Spleen (tissue), 11 donors: Measurements from ENCODE around the gene CIITA. TPM values are rescaled to one million over a fixed set of nuclear protein-coding genes. Genes with fewer than 3 reads are reported as not detected.

ENCODE experiments used
- DNase-seq: peaks from one replicate; pipeline ENCODE4 v3.0.0-alpha.2; 2020
- H3K27ac ChIP-seq, 8 donors: fragments of 200-600 bp; sonication (generic) in 7 of 8; 1 replicate in 4 of 8; 2 replicates in 4 of 8; pipeline versions ENCODE4 v1.5.0 to v1.8.0; 2016 to 2021; ENCODE audit warnings: inconsistent platforms in 4 of 8, mild to moderate bottlenecking in 4 of 8, moderate library complexity in 1 of 8
- H3K27me3 ChIP-seq, 7 donors: fragments of 200-600 bp; sonication (generic) in 6 of 7; replicated peaks in 1 of 7; 1 replicate in 4 of 7; 2 replicates in 3 of 7; pipeline versions ENCODE4 v1.5.0 to v1.8.0; 2016 to 2021; ENCODE audit warnings: inconsistent platforms in 3 of 7, mild to moderate bottlenecking in 1 of 7
- H3K36me3 ChIP-seq, 6 donors: fragments of 200-600 bp; sonication (generic) in 5 of 6; 1 replicate in 4 of 6; 2 replicates in 2 of 6; pipeline versions ENCODE4 v1.5.0 to v1.8.0; 2016 to 2021; ENCODE audit warnings: inconsistent platforms in 2 of 6
- H3K4me1 ChIP-seq, 6 donors: fragments of 200-600 bp; sonication (generic) in 5 of 6; 1 replicate in 3 of 6; 2 replicates in 3 of 6; pipeline versions ENCODE4 v1.5.0 to v1.8.0; 2016 to 2021; ENCODE audit warnings: inconsistent platforms in 3 of 6
- H3K4me3 ChIP-seq, 8 donors: fragments of 200-600 bp; sonication (generic) in 7 of 8; 1 replicate in 4 of 8; 2 replicates in 4 of 8; pipeline versions ENCODE4 v1.5.0 to v1.8.0; 2016 to 2021; ENCODE audit warnings: inconsistent platforms in 4 of 8, mild to moderate bottlenecking in 4 of 8, moderate library complexity in 2 of 8
- H3K9me3 ChIP-seq, 8 donors: fragments of 200-600 bp; sonication (generic) in 7 of 8; 1 replicate in 4 of 8; 2 replicates in 4 of 8; pipeline versions ENCODE4 v1.5.0 to v1.8.0; 2016 to 2021; ENCODE audit warnings: inconsistent platforms in 4 of 8
- CTCF ChIP-seq, 11 experiments: fragments of 200-600 bp in 7 of 11; fragments of 450-650 bp in 4 of 11; sonication (generic) in 4 of 11; IDR thresholded peaks in 8 of 11; conservative IDR thresholded peaks in 3 of 11; 1 replicate in 7 of 11; 2 replicates in 4 of 11; pipeline versions ENCODE4 v1.4.0 to v1.8.0; 2016 to 2021; ENCODE audit warnings: antibody characterized with exemption in 11 of 11, inconsistent platforms in 4 of 11, mild to moderate bottlenecking in 1 of 11
- POLR2A ChIP-seq, 3 donors: fragments of 450-650 bp; IDR thresholded peaks; one replicate each; pipeline ENCODE4 v1.5.1; 2017; ENCODE audit warnings: antibody characterized with exemption in 3 of 3, mild to moderate bottlenecking in 1 of 3
- POLR2AphosphoS5 ChIP-seq, 3 donors: sonication (generic); formaldehyde crosslinking; IDR thresholded peaks; one replicate each; pipeline ENCODE4 v1.5.1; 2017; ENCODE audit warnings: antibody characterized with exemption in 3 of 3
- WGBS, 5 donors: extraction: QIAGEN DNeasy Blood & Tissue Kit in 3 of 5; methylation state at CpG; one replicate each; pipeline versions ENCODE4 v1.1.5 to v1.1.7; 2013 to 2018; 5-methylcytosine and 5-hydroxymethylcytosine counted together
- intact Hi-C: fragments of 100-400 bp; cut with DNase I; formaldehyde crosslinking; loops from one replicate; pipeline ENCODE4 v1.15.0; 2023; ENCODE audit warnings: low total_unique reads
- polyA plus RNA-seq, 3 donors: library from polyadenylated mRNA; stranded (reverse); fragments of 200-250 nt; gene quantifications; one replicate each; pipeline ENCODE4 v1.2.1, GENCODE V29; 2013
- total RNA-seq, 7 donors: library from RNA; depleted of rRNA in 3 of 7; stranded (reverse); fragments of >200 nt in 3 of 7; fragmentation: NEBNext Ultra II Directional in 4 of 7; extraction: Animal tissue kit (Norgen Biotek cat#: 25700) in 4 of 7; gene quantifications; one replicate each; pipeline versions ENCODE4 v1.1.0 to v1.2.1, GENCODE V29; 2016 to 2021
- donor health status: healthy with polysubstance abuse.
- donor health status: DM: no; HTN: no; CAD: no; lungs with moderate emphysema.
- donor health status: DM: no; HTN: no; CAD: no.
- donor health status: Bipolar disorder and iron deficiency.
- donor health status: healthy.
- donor health status: DM: no; HTN: no; CAD: no.
- donor health status: DM: yes; HTN: yes; CAD: no.

Gene CIITA
- total and polyA plus RNA-seq, 10 donors, result 67.0 to 179 (median 125) TPM

- Histone ChIP-seq H3K27me3 (no peaks in the 10 kb centered on the region), H3K9me3 (no peaks in the 10 kb centered on the region), H3K4me3 (no peak overlapping the region), H3K4me1 (peaks cover 38 to 89% (median 69%) of the 10 kb centered on the region in 6 donors), H3K27ac (no peak overlapping the region), H3K36me3 (peaks cover 0 to 71% (median 20%) of the 10 kb centered on the region in 6 donors)
- WGBS, 5 donors, result 90 to 97% (median 94%) methylated on average over 11 of the region's 11 CpGs
- no peak for TF ChIP-seq CTCF (IDR thresholded peaks at IDR 0.05 in 8 of 11, conservative IDR thresholded peaks at IDR 0.05 in 3 of 11)
- peak in 1 of 3 donors; percentile 34 for TF ChIP-seq POLR2AphosphoS5 (IDR thresholded peaks at IDR 0.05)
- no peak for DNase-seq
- intact Hi-C loops, result no loop called here
Observed at GRCh38 chr16:10931977-10932632, 55.1 kb downstream of the CIITA start.

GRCh38 chr16:10932959-10933710 lies 56.1 kb downstream of the CIITA start:
- H3K36me3 ChIP-seq, result peaks cover 0 to 61% (median 10%) of the 10 kb centered on the region in 6 donors
- peaks cover 48 to 100% (median 79%) of the 10 kb centered on the region in 6 donors for H3K4me1 ChIP-seq
- 64 to 83% (median 75%) methylated on average over 11 of the region's 11 CpGs for WGBS, 5 donors
- no peak overlapping the region for H3K4me3 ChIP-seq
- no peaks in the 10 kb centered on the region for H3K9me3 ChIP-seq
- intact Hi-C loops, result no loop called here
- DNase-seq, result no peak
- H3K27me3 ChIP-seq, result no peaks in the 10 kb centered on the region
- TF ChIP-seq POLR2A (IDR thresholded peaks at IDR 0.05), result no peak
- no peak for TF ChIP-seq CTCF (IDR thresholded peaks at IDR 0.05 in 8 of 11, conservative IDR thresholded peaks at IDR 0.05 in 3 of 11)
- peak in 1 of 3 donors; percentile 46 for TF ChIP-seq POLR2AphosphoS5 (IDR thresholded peaks at IDR 0.05)
- H3K27ac ChIP-seq, result peak overlapping the region in 2 of 8 donors; percentile 10 to 88

GRCh38 chr16:10933865-10934264 lies 56.9 kb downstream of the CIITA start:
- intact Hi-C loops, result no loop called here
- WGBS, 5 donors, result 83 to 90% (median 85%) methylated on average over 8 of the region's 8 CpGs
- H3K36me3 ChIP-seq, result peaks cover 0 to 54% (median 4%) of the 10 kb centered on the region in 6 donors
- no peak for DNase-seq
- peaks cover 56 to 100% (median 84%) of the 10 kb centered on the region in 6 donors for H3K4me1 ChIP-seq
- H3K27ac ChIP-seq, result peak overlapping the region in 2 of 8 donors; percentile 88 to 92
- H3K4me3 ChIP-seq, result no peak overlapping the region
- H3K9me3 ChIP-seq, result no peaks in the 10 kb centered on the region
- TF ChIP-seq POLR2A (IDR thresholded peaks at IDR 0.05) (no peak), POLR2AphosphoS5 (IDR thresholded peaks at IDR 0.05) (peak in 2 of 3 donors; percentile 21 to 41)
- no peaks in the 10 kb centered on the region for H3K27me3 ChIP-seq

GRCh38 chr16:10934325-10935107 lies 57.5 kb downstream of the CIITA start:
- H3K36me3 ChIP-seq, result peaks cover 0 to 48% (median 2%) of the 10 kb centered on the region in 6 donors
- H3K27me3 ChIP-seq, result no peaks in the 10 kb centered on the region
- H3K4me1 ChIP-seq, result peaks cover 62 to 100% (median 84%) of the 10 kb centered on the region in 6 donors
- H3K4me3 ChIP-seq, result no peak overlapping the region
- peak overlapping the region in 5 of 8 donors; percentile 34 to 92 (median 62) for H3K27ac ChIP-seq
- intact Hi-C loops, result no loop called here
- DNase-seq, result no peak
- peak in 1 of 3 donors; percentile 1 for TF ChIP-seq POLR2A (IDR thresholded peaks at IDR 0.05)
- TF ChIP-seq CTCF (IDR thresholded peaks at IDR 0.05 in 8 of 11, conservative IDR thresholded peaks at IDR 0.05 in 3 of 11), result no peak
- peak; percentile 53 to 62 (median 60) for TF ChIP-seq POLR2AphosphoS5 (IDR thresholded peaks at IDR 0.05)
- no peaks in the 10 kb centered on the region for H3K9me3 ChIP-seq
- WGBS, 5 donors, result 90 to 92% (median 90%) methylated on average over 13 of the region's 13 CpGs
